ENCODE measurements around the gene RAD50.
"Not testable (repeated sequence)": the region's sequence is repeated elsewhere in the genome, so short reads cannot be mapped to it uniquely, and the experiment has no call there.

The RAD50 gene

DNA sequence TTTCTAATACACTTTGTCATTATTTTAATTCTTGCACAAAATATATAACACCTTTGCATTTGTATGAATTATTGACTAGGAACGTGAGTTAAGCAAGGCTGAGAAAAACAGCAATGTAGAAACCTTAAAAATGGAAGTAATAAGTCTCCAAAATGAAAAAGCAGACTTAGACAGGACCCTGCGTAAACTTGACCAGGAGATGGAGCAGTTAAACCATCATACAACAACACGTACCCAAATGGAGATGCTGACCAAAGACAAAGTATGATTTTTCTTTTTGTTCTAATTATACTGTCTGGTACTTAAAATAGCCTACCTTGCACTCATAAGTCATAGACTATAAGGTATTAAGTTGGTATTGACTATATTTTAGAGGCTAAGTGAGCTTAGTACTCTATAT, 34.4 kb downstream of the RAD50 start:
- H3K36me3 Mint-ChIP-seq = peaks cover 19% of the 10 kb centered on the region
- no peak overlapping the region for H3K27ac Mint-ChIP-seq
- H3K9me3 Mint-ChIP-seq (ENCODE audit: low read depth) = no peaks in the 10 kb centered on the region
- H3K27me3 Mint-ChIP-seq = no peaks in the 10 kb centered on the region
- no peak overlapping the region for H3K4me3 Mint-ChIP-seq
- H3K4me1 Mint-ChIP-seq (ENCODE audit: low read depth) = no peaks in the 10 kb centered on the region

DNA sequence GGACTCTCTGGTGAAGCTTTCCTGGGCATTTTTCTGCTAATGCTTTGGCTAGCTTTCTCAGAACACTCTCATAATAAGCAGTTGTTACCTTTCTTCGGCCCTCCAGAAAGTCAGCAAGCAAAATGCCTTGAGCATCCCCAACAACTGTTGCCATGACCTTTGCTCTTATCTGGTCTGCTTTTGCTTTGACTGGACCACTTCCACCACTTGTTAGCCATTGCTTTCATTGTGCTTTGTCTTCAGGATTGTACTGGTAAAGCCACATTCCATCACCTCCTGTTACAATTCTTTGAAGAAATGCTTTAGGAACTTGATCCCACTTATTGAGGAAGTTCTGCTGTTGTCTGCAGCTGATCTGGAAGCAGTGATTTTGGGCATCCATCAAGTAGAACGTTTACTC, 35.7 kb downstream of the RAD50 start:
- H3K27ac Mint-ChIP-seq = no peak overlapping the region
- peaks cover 21% of the 10 kb centered on the region for H3K36me3 Mint-ChIP-seq

DNA sequence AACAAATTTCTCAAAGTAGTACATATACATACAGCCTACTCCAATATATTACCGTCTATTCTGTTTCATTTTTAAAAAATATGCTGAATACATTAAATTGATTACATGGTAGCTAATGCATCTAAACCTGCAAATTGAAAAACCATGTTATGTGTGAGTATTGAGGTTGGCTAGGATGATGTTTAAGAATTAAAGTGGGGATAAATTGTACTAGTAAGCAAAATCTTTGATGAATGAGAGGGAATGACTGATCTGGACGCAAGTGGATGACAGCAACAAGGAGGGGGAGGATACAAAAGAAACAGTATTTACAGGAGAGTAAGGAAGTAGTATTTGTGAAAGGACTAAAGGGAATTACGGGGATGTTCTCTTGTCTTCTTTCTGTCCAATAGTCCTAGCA, 37.4 kb downstream of the RAD50 start:
- no peaks in the 10 kb centered on the region for H3K9me3 Mint-ChIP-seq (ENCODE audit: low read depth)
- H3K4me3 Mint-ChIP-seq = no peak overlapping the region
- no peaks in the 10 kb centered on the region for H3K27me3 Mint-ChIP-seq
- no peaks in the 10 kb centered on the region for H3K4me1 Mint-ChIP-seq (ENCODE audit: low read depth)
- H3K27ac Mint-ChIP-seq = no peak overlapping the region
- peaks cover 19% of the 10 kb centered on the region for H3K36me3 Mint-ChIP-seq

More for the DNA sequence above, 35.7 kb downstream of the RAD50 start:
- H3K9me3 Mint-ChIP-seq (ENCODE audit: low read depth) = no peaks in the 10 kb centered on the region
- no peaks in the 10 kb centered on the region for H3K4me1 Mint-ChIP-seq (ENCODE audit: low read depth)
- no peaks in the 10 kb centered on the region for H3K27me3 Mint-ChIP-seq
- H3K4me3 Mint-ChIP-seq = no peak overlapping the region

DNA sequence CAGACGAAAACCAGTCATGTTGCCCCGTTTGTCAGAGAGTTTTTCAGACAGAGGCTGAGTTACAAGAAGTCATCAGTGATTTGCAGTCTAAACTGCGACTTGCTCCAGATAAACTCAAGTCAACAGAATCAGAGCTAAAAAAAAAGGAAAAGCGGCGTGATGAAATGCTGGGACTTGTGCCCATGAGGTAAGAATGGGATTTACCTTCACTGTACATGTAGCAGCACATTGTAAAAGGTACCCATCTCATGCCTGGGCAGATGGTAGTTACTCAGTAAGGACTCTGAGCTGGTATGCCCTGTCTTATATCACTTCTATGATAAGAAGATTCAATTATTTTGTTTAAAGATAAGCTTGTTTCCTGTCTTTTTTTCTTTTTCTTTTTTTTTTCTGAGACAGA, 38.8 kb downstream of the RAD50 start:
- peaks cover 17% of the 10 kb centered on the region for H3K36me3 Mint-ChIP-seq
- no peak overlapping the region for H3K27ac Mint-ChIP-seq
- H3K4me3 Mint-ChIP-seq = no peak overlapping the region
- no peaks in the 10 kb centered on the region for H3K9me3 Mint-ChIP-seq (ENCODE audit: low read depth)
- H3K4me1 Mint-ChIP-seq (ENCODE audit: low read depth) = no peaks in the 10 kb centered on the region
- H3K27me3 Mint-ChIP-seq = no peaks in the 10 kb centered on the region

DNA sequence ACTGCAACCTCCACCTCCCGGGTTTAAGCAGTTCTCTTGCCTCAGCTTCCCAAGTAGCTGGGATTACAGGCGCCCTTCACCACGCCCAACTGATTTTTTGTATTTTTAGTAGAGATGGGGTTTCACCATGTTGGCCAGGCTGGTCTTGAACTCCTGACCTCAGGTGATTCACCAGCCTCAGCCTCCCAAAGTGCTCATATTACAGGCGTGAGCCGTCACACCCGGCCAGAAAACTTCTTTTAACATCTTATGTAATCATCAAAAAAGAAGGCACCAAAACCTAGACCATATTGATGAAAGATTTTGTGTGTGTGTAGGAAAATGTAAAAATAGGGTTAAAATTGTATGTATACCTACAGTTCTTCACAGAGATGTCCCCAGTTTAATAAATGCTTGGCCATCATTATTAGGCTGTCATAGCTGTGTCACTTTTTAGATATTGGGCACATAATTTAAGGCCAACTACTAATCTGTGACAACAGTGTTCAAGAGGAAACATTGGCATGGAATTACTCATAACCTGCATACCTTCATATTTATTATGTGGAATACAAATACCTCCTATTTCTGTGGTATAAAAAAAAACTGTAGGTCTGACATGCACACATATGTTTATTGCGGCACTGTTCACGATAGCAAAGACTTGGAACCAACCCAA, 44.4 kb downstream of the RAD50 start:
- Mint-ChIP-seq H3K36me3 (peaks cover 30% of the 10 kb centered on the region), H3K27me3 (no peaks in the 10 kb centered on the region), H3K4me1 (ENCODE audit: low read depth) (no peaks in the 10 kb centered on the region), H3K4me3 (no peak overlapping the region), H3K27ac (no peak overlapping the region), H3K9me3 (ENCODE audit: low read depth) (no peaks in the 10 kb centered on the region)

DNA sequence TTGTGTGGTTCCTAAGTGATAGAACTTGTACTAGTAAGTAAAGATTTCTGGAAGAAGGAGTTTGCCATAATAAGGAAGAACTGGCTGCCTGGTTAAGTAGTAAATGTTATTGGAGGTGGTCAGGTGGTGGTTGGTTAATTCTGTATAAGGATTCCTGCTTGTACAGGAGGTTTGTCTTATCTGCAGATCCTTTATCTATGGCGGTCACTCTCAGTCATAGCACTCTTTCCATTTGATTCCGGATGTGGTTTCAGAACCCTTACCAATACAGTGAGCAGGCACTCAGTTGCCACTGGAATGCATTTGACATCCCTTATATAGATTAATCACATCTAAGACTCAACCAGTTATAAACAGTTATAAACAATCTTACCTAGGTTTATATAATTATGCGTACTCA, 50.3 kb downstream of the RAD50 start:
- no peak overlapping the region for H3K4me3 Mint-ChIP-seq
- no peaks in the 10 kb centered on the region for H3K27me3 Mint-ChIP-seq
- no peak overlapping the region for H3K27ac Mint-ChIP-seq
- peaks cover 34% of the 10 kb centered on the region for H3K36me3 Mint-ChIP-seq
- H3K9me3 Mint-ChIP-seq (ENCODE audit: low read depth) = no peaks in the 10 kb centered on the region
- no peaks in the 10 kb centered on the region for H3K4me1 Mint-ChIP-seq (ENCODE audit: low read depth)

DNA sequence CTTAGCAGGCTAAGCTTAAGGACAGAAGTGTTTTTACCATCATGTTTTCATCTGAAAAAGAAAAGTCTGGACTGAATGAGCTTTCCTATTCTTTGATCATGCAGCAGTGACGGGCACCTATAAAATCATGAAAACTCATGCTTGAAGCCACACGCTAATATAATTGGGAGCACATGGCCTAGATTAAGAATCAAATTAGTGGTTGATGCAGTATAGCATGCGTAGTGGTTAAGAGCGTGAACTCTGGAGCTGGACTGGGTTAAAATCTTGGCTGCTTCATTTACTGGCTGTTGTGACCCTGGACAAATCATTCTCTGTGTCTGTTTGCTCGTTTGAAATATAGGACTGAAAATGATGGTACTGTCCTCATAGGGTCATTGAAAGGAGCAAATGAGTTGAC, 51.3 kb downstream of the RAD50 start:
- Mint-ChIP-seq H3K4me1 (ENCODE audit: low read depth) (no peaks in the 10 kb centered on the region), H3K9me3 (ENCODE audit: low read depth) (no peaks in the 10 kb centered on the region), H3K27ac (no peak overlapping the region), H3K4me3 (no peak overlapping the region), H3K36me3 (peaks cover 32% of the 10 kb centered on the region), H3K27me3 (no peaks in the 10 kb centered on the region)

DNA sequence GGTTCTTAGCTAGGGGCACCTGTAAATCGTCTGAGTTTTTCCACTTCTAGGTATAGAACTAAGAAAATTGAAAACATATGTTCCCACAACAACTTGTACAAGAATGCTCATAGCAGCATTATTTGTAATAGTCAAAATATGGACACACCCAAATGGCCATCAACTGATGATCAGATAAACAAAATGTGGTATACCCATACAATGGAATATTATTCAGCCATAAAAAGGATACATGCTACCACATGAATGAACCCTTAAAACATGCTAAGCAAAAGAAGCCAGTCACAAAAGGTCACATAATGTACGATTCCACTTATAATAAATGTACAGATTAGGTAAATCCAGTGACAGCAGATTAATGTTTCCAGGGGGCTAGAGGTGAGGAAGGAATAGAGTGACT, 55.2 kb downstream of the RAD50 start:
- H3K9me3 Mint-ChIP-seq (ENCODE audit: low read depth) = no peaks in the 10 kb centered on the region
- H3K36me3 Mint-ChIP-seq = peaks cover 20% of the 10 kb centered on the region
- no peaks in the 10 kb centered on the region for H3K27me3 Mint-ChIP-seq
- no peak overlapping the region for H3K27ac Mint-ChIP-seq
- H3K4me3 Mint-ChIP-seq = no peak overlapping the region
- H3K4me1 Mint-ChIP-seq (ENCODE audit: low read depth) = no peaks in the 10 kb centered on the region

DNA sequence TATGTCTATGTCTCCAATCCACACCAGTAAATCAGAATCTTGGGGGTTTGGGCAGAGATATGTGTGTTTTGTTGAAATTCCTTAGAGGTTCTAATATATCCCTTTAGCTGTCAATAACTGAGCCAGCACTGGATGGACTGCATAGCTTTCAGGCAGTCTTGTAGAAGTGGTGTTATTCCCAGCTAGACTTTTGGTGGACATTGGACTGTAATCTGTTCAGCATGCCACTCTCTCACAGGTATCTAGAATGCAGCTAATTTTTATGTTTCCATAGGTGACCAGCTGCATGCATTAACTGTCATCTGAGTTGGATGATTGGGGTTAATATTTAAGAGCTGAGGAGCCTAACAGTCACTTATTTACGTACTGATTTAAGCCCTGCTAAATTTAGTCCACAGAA, 56.1 kb downstream of the RAD50 start:
- H3K36me3 Mint-ChIP-seq = peaks cover 23% of the 10 kb centered on the region
- H3K4me3 Mint-ChIP-seq = no peak overlapping the region
- H3K9me3 Mint-ChIP-seq (ENCODE audit: low read depth) = no peaks in the 10 kb centered on the region
- H3K27me3 Mint-ChIP-seq = no peaks in the 10 kb centered on the region
- no peak overlapping the region for H3K27ac Mint-ChIP-seq
- no peaks in the 10 kb centered on the region for H3K4me1 Mint-ChIP-seq (ENCODE audit: low read depth)

DNA sequence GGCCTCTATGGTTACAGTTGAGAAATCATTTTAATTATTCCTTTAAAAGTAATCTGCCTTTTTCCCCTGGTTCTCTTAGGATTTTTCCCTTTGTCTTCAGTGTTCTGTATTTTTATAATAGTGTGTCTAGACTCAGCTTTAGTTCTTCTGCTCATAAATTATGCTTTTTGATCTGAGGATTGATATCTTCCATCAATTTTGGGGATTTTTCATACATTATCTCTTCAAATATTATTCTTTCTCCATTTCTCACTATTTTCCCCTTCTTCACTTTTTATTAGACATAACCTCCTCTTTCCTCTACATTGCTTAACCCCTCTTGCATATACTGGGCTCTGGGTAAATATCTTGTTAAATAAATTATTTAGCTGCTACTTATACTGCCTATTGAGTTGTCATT, 64.9 kb downstream of the RAD50 start:
- Mint-ChIP-seq H3K4me3 (no peak overlapping the region), H3K9me3 (ENCODE audit: low read depth) (no peaks in the 10 kb centered on the region), H3K27me3 (no peaks in the 10 kb centered on the region), H3K27ac (no peak overlapping the region), H3K4me1 (ENCODE audit: low read depth) (no peaks in the 10 kb centered on the region), H3K36me3 (peaks cover 35% of the 10 kb centered on the region)

DNA sequence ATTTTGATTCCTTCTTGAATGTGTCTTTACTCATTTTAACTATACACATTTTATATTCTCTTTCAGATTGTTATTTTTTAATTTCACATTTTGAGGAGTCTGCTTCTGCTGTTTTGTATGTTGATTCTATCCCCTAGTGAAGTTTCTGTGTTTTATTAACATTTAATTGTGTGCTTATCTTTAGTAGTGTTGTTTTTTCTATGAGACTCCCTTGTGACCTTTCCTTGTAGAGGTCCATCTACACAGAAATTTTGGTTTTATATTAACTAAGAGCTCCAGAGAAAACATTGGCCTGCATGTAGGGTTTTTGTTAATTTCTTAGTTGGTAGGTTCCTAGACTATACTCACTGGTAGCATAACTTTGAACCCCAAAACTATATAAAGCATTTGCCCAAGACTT, 65.8 kb downstream of the RAD50 start:
- peaks cover 36% of the 10 kb centered on the region for H3K36me3 Mint-ChIP-seq
- no peaks in the 10 kb centered on the region for H3K27me3 Mint-ChIP-seq
- no peaks in the 10 kb centered on the region for H3K4me1 Mint-ChIP-seq (ENCODE audit: low read depth)
- no peak overlapping the region for H3K4me3 Mint-ChIP-seq
- no peaks in the 10 kb centered on the region for H3K9me3 Mint-ChIP-seq (ENCODE audit: low read depth)
- H3K27ac Mint-ChIP-seq = no peak overlapping the region

DNA sequence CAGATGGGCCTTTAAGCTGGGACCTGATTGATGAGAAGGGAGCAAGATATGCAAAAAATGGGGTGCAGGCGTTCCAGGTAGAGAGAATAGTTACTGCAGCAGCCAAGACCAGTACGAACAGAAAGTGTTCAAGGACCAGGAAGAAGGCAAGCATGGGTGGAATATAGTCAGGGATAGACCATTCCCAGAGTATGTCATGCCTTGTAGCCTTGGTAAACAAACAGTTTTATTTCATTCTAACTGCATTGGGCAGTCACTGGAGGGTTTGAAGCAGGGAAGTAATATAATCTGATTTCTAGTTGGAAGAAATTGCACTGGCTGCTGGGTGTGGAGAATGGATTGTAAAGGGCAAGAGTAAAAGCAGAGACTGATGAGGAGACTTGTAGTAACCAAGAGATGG, 70.7 kb downstream of the RAD50 start:
- Mint-ChIP-seq H3K27ac (no peak overlapping the region), H3K36me3 (peaks cover 26% of the 10 kb centered on the region), H3K4me3 (no peak overlapping the region), H3K9me3 (ENCODE audit: low read depth) (no peaks in the 10 kb centered on the region), H3K27me3 (no peaks in the 10 kb centered on the region), H3K4me1 (ENCODE audit: low read depth) (peaks cover 2% of the 10 kb centered on the region)

DNA sequence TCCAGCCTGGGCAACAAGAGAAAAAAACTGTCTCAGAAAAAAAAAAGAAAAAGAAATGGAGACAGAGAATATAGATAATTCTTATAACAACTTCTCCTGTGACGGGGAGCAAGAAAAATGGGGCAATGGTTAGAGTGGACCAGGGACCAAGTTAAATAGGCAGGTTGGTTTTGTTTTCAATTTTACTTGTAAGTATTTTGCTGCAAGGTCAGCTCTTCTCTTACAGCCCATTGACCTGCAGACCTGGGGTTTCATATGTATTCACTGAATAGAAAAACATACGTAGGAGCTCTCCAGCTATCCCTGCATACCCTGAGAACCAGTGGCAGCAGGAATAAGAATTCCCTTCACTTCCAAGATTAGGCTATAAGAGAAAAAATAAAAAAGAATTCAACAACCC, 72.0 kb downstream of the RAD50 start:
- no peaks in the 10 kb centered on the region for H3K9me3 Mint-ChIP-seq (ENCODE audit: low read depth)
- H3K27ac Mint-ChIP-seq = peak overlapping the region; percentile 18
- peaks cover 18% of the 10 kb centered on the region for H3K36me3 Mint-ChIP-seq
- no peak overlapping the region for H3K4me3 Mint-ChIP-seq
- no peaks in the 10 kb centered on the region for H3K27me3 Mint-ChIP-seq
- H3K4me1 Mint-ChIP-seq (ENCODE audit: low read depth) = peaks cover 2% of the 10 kb centered on the region

DNA sequence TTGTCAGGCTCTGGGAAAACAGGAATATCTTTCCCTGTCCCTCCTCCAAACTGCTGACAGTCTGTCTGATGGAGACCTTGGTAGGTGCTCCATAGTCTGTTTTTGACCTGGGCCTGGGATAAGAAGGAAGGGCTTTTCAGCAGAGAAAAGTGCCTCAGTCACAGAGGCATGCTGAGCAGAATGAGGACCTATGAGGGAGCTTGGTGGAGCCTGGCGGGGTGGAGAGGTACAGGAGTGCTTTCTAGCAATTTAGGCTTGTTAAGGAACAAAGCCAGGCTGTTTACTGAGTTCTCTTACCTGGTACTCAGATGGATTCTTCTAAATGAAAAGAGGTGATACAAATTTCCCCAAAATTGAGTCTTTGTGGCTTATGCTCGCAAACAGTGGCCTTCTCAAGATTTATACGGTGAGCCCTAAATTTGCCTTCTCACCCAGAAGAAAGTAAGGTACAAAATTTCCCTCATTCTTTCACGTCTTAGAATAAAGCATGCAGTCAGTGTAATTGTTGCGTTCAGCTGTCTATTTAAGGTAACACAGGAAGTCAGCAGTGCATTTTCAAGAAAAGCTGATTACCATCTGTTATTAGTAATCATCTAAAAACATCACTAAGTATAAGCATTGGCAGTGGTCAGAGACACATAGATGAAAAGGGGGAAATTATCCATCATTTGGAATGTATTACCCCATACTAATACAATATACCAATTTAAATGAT, 72.6 kb downstream of the RAD50 start:
- Mint-ChIP-seq H3K4me3 (no peak overlapping the region), H3K36me3 (peaks cover 15% of the 10 kb centered on the region), H3K9me3 (ENCODE audit: low read depth) (no peaks in the 10 kb centered on the region)

DNA sequence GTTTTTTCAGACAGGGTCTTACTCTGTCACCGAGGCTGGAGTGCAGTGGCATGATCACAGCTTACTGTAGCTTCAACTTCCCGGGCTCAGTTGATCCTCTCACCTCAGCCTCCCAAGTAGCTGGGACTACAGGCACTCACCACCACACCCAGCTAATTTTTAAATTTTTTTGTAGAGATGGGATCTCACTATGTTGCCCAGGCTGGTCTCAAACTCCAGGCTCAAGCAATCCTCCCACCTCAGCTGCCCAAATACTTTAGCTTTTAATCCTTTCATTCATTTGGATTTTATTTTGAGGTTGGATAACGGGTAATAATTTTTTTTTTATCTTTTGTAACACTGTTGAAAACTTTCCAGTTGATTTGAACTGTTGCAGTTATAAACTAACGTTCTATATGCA, 76.8 kb downstream of the RAD50 start:
- H3K27ac Mint-ChIP-seq; H3K4me3 Mint-ChIP-seq; H3K9me3 Mint-ChIP-seq (ENCODE audit: low read depth); H3K27me3 Mint-ChIP-seq: not testable (repeated sequence)
- peaks cover 21% of the 10 kb centered on the region for H3K36me3 Mint-ChIP-seq
- H3K4me1 Mint-ChIP-seq (ENCODE audit: low read depth) = peaks cover 14% of the 10 kb centered on the region

More for the DNA sequence above, 72.6 kb downstream of the RAD50 start:
- Mint-ChIP-seq H3K27me3 (no peaks in the 10 kb centered on the region), H3K4me1 (ENCODE audit: low read depth) (peaks cover 2% of the 10 kb centered on the region), H3K27ac (peak overlapping the region; percentile 18)

DNA sequence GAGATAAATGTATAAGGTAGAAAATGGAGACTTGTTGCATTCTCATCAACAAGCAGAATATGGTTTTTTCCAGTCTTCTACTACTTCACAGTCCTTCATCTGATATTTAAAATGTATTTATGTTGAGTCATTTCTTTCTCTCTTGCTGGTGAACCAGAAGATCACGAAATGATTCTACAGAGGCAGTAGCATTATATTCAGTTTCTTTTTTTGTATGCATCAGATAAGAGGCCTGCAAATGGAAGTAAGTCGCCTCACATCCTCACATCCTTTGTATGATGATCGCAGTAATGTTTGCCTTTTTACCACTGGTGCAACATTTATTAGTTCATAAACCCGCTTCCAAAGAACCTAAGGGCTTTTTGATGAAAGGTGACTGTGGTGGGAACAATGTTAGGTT, 79.1 kb downstream of the RAD50 start:
- H3K27me3 Mint-ChIP-seq = no peaks in the 10 kb centered on the region
- H3K27ac Mint-ChIP-seq = peak overlapping the region; percentile 79
- H3K4me1 Mint-ChIP-seq (ENCODE audit: low read depth) = peaks cover 29% of the 10 kb centered on the region
- no peak overlapping the region for H3K4me3 Mint-ChIP-seq
- no peaks in the 10 kb centered on the region for H3K9me3 Mint-ChIP-seq (ENCODE audit: low read depth)
- peaks cover 20% of the 10 kb centered on the region for H3K36me3 Mint-ChIP-seq

Data from activated naive CD8-positive, alpha-beta T cell (primary cell).